ENCODE results near the gene THOC2.
"Not testable (repeated sequence)": the region's sequence is repeated elsewhere in the genome, so short reads cannot be mapped to it uniquely, and the experiment has no call there.

Gene THOC2

GRCh38 chrX:123738378-123738940 is 5.6 kb upstream of the THOC2 start:
- DNase-seq (ENCODE audit: low read depth in 2 of 2) = no peak

GRCh38 chrX:123736333-123736921 is 3.6 kb upstream of the THOC2 start:
- no peak for DNase-seq (ENCODE audit: low read depth in 2 of 2)

- not testable (repeated sequence) for DNase-seq (ENCODE audit: low read depth in 2 of 2)
Measured at GRCh38 chrX:123735137-123735536, 2.3 kb upstream of the THOC2 start.

- DNase-seq (ENCODE audit: low read depth in 2 of 2) = not testable (repeated sequence)
Measured at GRCh38 chrX:123734079-123734478, 1.2 kb upstream of the THOC2 start.

- no peak for DNase-seq (ENCODE audit: low read depth in 2 of 2)
Measured at GRCh38 chrX:123731987-123732669, 724 bp downstream of the THOC2 start.

GRCh38 chrX:123731258-123731986 is 1.4 kb downstream of the THOC2 start:
- DNase-seq (ENCODE audit: low read depth in 2 of 2) = no peak

- DNase-seq (ENCODE audit: low read depth in 2 of 2) = no peak
Measured at GRCh38 chrX:123728554-123728953, 4.3 kb downstream of the THOC2 start.

GRCh38 chrX:123728016-123728415 is 4.8 kb downstream of the THOC2 start:
- no peak for DNase-seq (ENCODE audit: low read depth in 2 of 2)

GRCh38 chrX:123722193-123722592 is 10.7 kb downstream of the THOC2 start:
- DNase-seq (ENCODE audit: low read depth in 2 of 2) = not testable (repeated sequence)

- DNase-seq (ENCODE audit: low read depth in 2 of 2) = no peak
Measured at GRCh38 chrX:123720486-123720885, 12.4 kb downstream of the THOC2 start.

GRCh38 chrX:123713841-123714240 is 19.0 kb downstream of the THOC2 start:
- DNase-seq (ENCODE audit: low read depth in 2 of 2) = no peak

GRCh38 chrX:123713434-123713833 is 19.4 kb downstream of the THOC2 start:
- DNase-seq (ENCODE audit: low read depth in 2 of 2) = no peak

- not testable (repeated sequence) for DNase-seq (ENCODE audit: low read depth in 2 of 2)
Measured at GRCh38 chrX:123711201-123711600, 21.7 kb downstream of the THOC2 start.

- DNase-seq (ENCODE audit: low read depth in 2 of 2) = no peak
Measured at GRCh38 chrX:123704781-123705180, 28.1 kb downstream of the THOC2 start.

GRCh38 chrX:123698979-123699520 is 33.8 kb downstream of the THOC2 start:
- DNase-seq (ENCODE audit: low read depth in 2 of 2) = no peak

- DNase-seq (ENCODE audit: low read depth in 2 of 2) = no peak
Measured at GRCh38 chrX:123696334-123696733, 36.5 kb downstream of the THOC2 start.

- no peak for DNase-seq (ENCODE audit: low read depth in 2 of 2)
Measured at GRCh38 chrX:123695242-123695641, 37.6 kb downstream of the THOC2 start.

- no peak for DNase-seq (ENCODE audit: low read depth in 2 of 2)
Measured at GRCh38 chrX:123691776-123692175, 41.1 kb downstream of the THOC2 start.

GRCh38 chrX:123688524-123688923 is 44.3 kb downstream of the THOC2 start:
- no peak for DNase-seq (ENCODE audit: low read depth in 2 of 2)

- DNase-seq (ENCODE audit: low read depth in 2 of 2) = no peak
Measured at GRCh38 chrX:123685232-123685631, 47.6 kb downstream of the THOC2 start.

- no peak for DNase-seq (ENCODE audit: low read depth in 2 of 2)
Measured at GRCh38 chrX:123682186-123682585, 50.7 kb downstream of the THOC2 start.

GRCh38 chrX:123679733-123680460 is 53.0 kb downstream of the THOC2 start:
- not testable (repeated sequence) for DNase-seq (ENCODE audit: low read depth in 2 of 2)
